Stimulated activated CD4-positive, alpha-beta T cell treated with anti-CD3 and anti-CD28 coated beads, Interleukin-1b, Interleukin-23, amount 100 ng/mL, for 1 hour (primary cell): ENCODE results near the gene RAB11FIP4.

Experiments used
- DNase-seq, 2 donors: peaks; one replicate each; pipeline ENCODE4 v3.0.0-alpha.2; 2020; ENCODE audit warnings: low read depth in 2 of 2

Gene RAB11FIP4

GRCh38 chr17:31457391-31458234 lies 66.1 kb downstream of the RAB11FIP4 start:
- no peak for DNase-seq

GRCh38 chr17:31458829-31459228 lies 67.4 kb downstream of the RAB11FIP4 start:
- no peak for DNase-seq

GRCh38 chr17:31459716-31460115 lies 68.2 kb downstream of the RAB11FIP4 start:
- no peak for DNase-seq

GRCh38 chr17:31460226-31460721 lies 68.8 kb downstream of the RAB11FIP4 start:
- DNase-seq = no peak

GRCh38 chr17:31461227-31461810 lies 69.8 kb downstream of the RAB11FIP4 start:
- DNase-seq = no peak

GRCh38 chr17:31462261-31462660 lies 70.8 kb downstream of the RAB11FIP4 start:
- DNase-seq = no peak

- DNase-seq = no peak
Observed at GRCh38 chr17:31466096-31466760, 74.8 kb downstream of the RAB11FIP4 start.

- no peak for DNase-seq
Observed at GRCh38 chr17:31467502-31468256, 76.2 kb downstream of the RAB11FIP4 start.

GRCh38 chr17:31469959-31470358 lies 78.5 kb downstream of the RAB11FIP4 start:
- no peak for DNase-seq

- no peak for DNase-seq
Observed at GRCh38 chr17:31470592-31470991, 79.1 kb downstream of the RAB11FIP4 start.

GRCh38 chr17:31472137-31472536 lies 80.7 kb downstream of the RAB11FIP4 start:
- DNase-seq = no peak

GRCh38 chr17:31475378-31476162 lies 84.1 kb downstream of the RAB11FIP4 start:
- DNase-seq = no peak

GRCh38 chr17:31476525-31477416 lies 85.3 kb downstream of the RAB11FIP4 start:
- no peak for DNase-seq

- DNase-seq = no peak
Observed at GRCh38 chr17:31477417-31478055, 86.1 kb downstream of the RAB11FIP4 start.

GRCh38 chr17:31479062-31479408 lies 87.6 kb downstream of the RAB11FIP4 start:
- no peak for DNase-seq

- no peak for DNase-seq
Observed at GRCh38 chr17:31479524-31479923, 88.0 kb downstream of the RAB11FIP4 start.

- no peak for DNase-seq
Observed at GRCh38 chr17:31480067-31480466, 88.6 kb downstream of the RAB11FIP4 start.

GRCh38 chr17:31480904-31481782 lies 89.7 kb downstream of the RAB11FIP4 start:
- DNase-seq = no peak

GRCh38 chr17:31481783-31482081 lies 90.3 kb downstream of the RAB11FIP4 start:
- no peak for DNase-seq
